Measurements from ENCODE around the gene RETSAT. TPM values are rescaled to one million over a fixed set of nuclear protein-coding genes. Genes with fewer than 3 reads are reported as not detected.
"Not testable (repeated sequence)": the region's sequence is repeated elsewhere in the genome, so short reads cannot be mapped to it uniquely, and the experiment has no call there.

Gene RETSAT
- total and polyA plus RNA-seq, 5 experiments from 2014 or later = 6.6 to 25.6 (median 15.1) TPM

- ATAC-seq, H3K4me3 Mint-ChIP-seq: not testable (repeated sequence)
- POLR2A ChIA-PET = interaction anchor here (0.5 kb wide), 1 partner anchor 395 kb away, joined by 5 read pairs; no protein-coding TSS in a partner anchor
Observed at GRCh38 chr2:85315921-85316320, 38.4 kb downstream of the RETSAT start.

GRCh38 chr2:85314884-85315242 lies 39.5 kb downstream of the RETSAT start:
- DNase-seq = no peak
- POLR2A ChIA-PET = interaction anchor here (2.1 to 3.9 kb wide), 2 partner anchors 11 to 14 kb away, joined by 10 to 33 read pairs; partner anchors contain the start of gene TGOLN2
- no peak for ATAC-seq
- peaks cover 28 to 55% (median 45%) of the 10 kb centered on the region in 4 donors for H3K4me1 Mint-ChIP-seq
- no peak overlapping the region for H3K4me3 Mint-ChIP-seq
- no peaks in the 10 kb centered on the region for H3K27me3 Mint-ChIP-seq
- H3K36me3 Mint-ChIP-seq = peaks cover 0 to 53% (median 3%) of the 10 kb centered on the region in 3 donors
- no peaks in the 10 kb centered on the region for H3K9me3 Mint-ChIP-seq
- H3K27ac Mint-ChIP-seq = peak overlapping the region in 7 of 10 donors; percentile 14 to 86 (median 52)

More at GRCh38 chr2:85315921-85316320, 38.4 kb downstream of the RETSAT start:
- not testable (repeated sequence) for H3K27me3 Mint-ChIP-seq, H3K9me3 Mint-ChIP-seq, DNase-seq
- Mint-ChIP-seq H3K27ac (peak overlapping the region in 5 of 10 donors; percentile 14 to 86 (median 75)), H3K4me1 (peaks cover 33 to 57% (median 48%) of the 10 kb centered on the region in 4 donors), H3K36me3 (peaks cover 4 to 63% (median 7%) of the 10 kb centered on the region in 3 donors)

GRCh38 chr2:85312404-85312803 lies 41.9 kb downstream of the RETSAT start:
- H3K36me3 Mint-ChIP-seq = peaks cover 0 to 34% (median 3%) of the 10 kb centered on the region in 3 donors
- ATAC-seq = no peak
- H3K4me3 Mint-ChIP-seq = no peak overlapping the region
- no peaks in the 10 kb centered on the region for H3K9me3 Mint-ChIP-seq
- H3K27ac Mint-ChIP-seq = peak overlapping the region in 9 of 10 donors; percentile 2 to 88 (median 63)
- no peaks in the 10 kb centered on the region for H3K27me3 Mint-ChIP-seq
- POLR2A ChIA-PET = interaction anchor here (0.9 to 3.9 kb wide), 2 partner anchors 10 to 14 kb away, joined by 4 to 33 read pairs; partner anchors contain the start of gene TGOLN2
- DNase-seq = no peak
- H3K4me1 Mint-ChIP-seq = peaks cover 29 to 58% (median 44%) of the 10 kb centered on the region in 4 donors

GRCh38 chr2:85310330-85310729 lies 44.0 kb downstream of the RETSAT start:
- Mint-ChIP-seq H3K27me3 (no peaks in the 10 kb centered on the region), H3K9me3 (no peaks in the 10 kb centered on the region), H3K4me3 (peak overlapping the region; percentile 77 to 91 (median 84)), H3K27ac (peak overlapping the region; percentile 92 to 98 (median 96)), H3K36me3 (peaks cover 0 to 20% (median 3%) of the 10 kb centered on the region in 3 donors), H3K4me1 (peaks cover 26 to 65% (median 48%) of the 10 kb centered on the region in 4 donors)
- DNase-seq (no peak), ATAC-seq (no peak)
- POLR2A ChIA-PET = interaction anchor here (0.5 to 2.9 kb wide), 6 partner anchors 9 to 44 kb away, joined by 3 to 77 read pairs (median 6); partner anchors contain the start of genes ELMOD3, RETSAT and TGOLN2

- H3K9me3 Mint-ChIP-seq = no peaks in the 10 kb centered on the region
- peaks cover 26 to 65% (median 50%) of the 10 kb centered on the region in 4 donors for H3K4me1 Mint-ChIP-seq
- H3K27ac Mint-ChIP-seq = peak overlapping the region; percentile 92 to 98 (median 96)
- peak overlapping the region; percentile 77 to 91 (median 84) for H3K4me3 Mint-ChIP-seq
- POLR2A ChIA-PET = interaction anchor here (0.5 to 2.9 kb wide), 9 partner anchors 8 to 47 kb away, joined by 3 to 77 read pairs (median 4); partner anchors contain the start of genes ELMOD3, RETSAT and TGOLN2
- H3K36me3 Mint-ChIP-seq = peaks cover 0 to 16% (median 3%) of the 10 kb centered on the region in 3 donors
- peak; percentile 67 to 70 for ATAC-seq
- no peaks in the 10 kb centered on the region for H3K27me3 Mint-ChIP-seq
- peak in 4 of 10 donors; percentile 13 to 49 (median 46) for DNase-seq
Observed at GRCh38 chr2:85309699-85310321, 44.5 kb downstream of the RETSAT start.

GRCh38 chr2:85308896-85309555 lies 45.3 kb downstream of the RETSAT start:
- peaks cover 24 to 65% (median 46%) of the 10 kb centered on the region in 4 donors for H3K4me1 Mint-ChIP-seq

GRCh38 chr2:85308201-85308600 lies 46.1 kb downstream of the RETSAT start:
- Mint-ChIP-seq H3K27ac (peak overlapping the region; percentile 92 to 98 (median 96)), H3K4me3 (peak overlapping the region in 9 of 10 donors; percentile 79 to 91 (median 85)), H3K9me3 (no peaks in the 10 kb centered on the region), H3K36me3 (peaks cover 0 to 3% (median 0%) of the 10 kb centered on the region in 3 donors), H3K27me3 (no peaks in the 10 kb centered on the region), H3K4me1 (peaks cover 21 to 57% (median 42%) of the 10 kb centered on the region in 4 donors)
- POLR2A ChIA-PET = interaction anchor here (2.9 kb wide), 1 partner anchor 18 kb away, joined by 77 read pairs; the partner anchor contains the start of gene TGOLN2
- DNase-seq (no peak), ATAC-seq (no peak)

More at GRCh38 chr2:85308896-85309555, 45.3 kb downstream of the RETSAT start:
- peak; percentile 22 to 30 for ATAC-seq
- DNase-seq = peak in 1 of 10 donors; percentile 22
- Mint-ChIP-seq H3K4me3 (peak overlapping the region; percentile 77 to 91 (median 84)), H3K27ac (peak overlapping the region; percentile 92 to 98 (median 96)), H3K9me3 (no peaks in the 10 kb centered on the region), H3K27me3 (no peaks in the 10 kb centered on the region), H3K36me3 (peaks cover 0 to 11% (median 0%) of the 10 kb centered on the region in 3 donors)
- POLR2A ChIA-PET = interaction anchor here (0.6 to 2.9 kb wide), 8 partner anchors 9 to 230 kb away, joined by 3 to 77 read pairs (median 4); partner anchors contain the start of genes ELMOD3, MAT2A, RETSAT and TGOLN2

- Mint-ChIP-seq H3K4me1 (peaks cover 21 to 57% (median 42%) of the 10 kb centered on the region in 4 donors), H3K36me3 (peaks cover 0 to 3% (median 0%) of the 10 kb centered on the region in 3 donors), H3K9me3 (no peaks in the 10 kb centered on the region), H3K4me3 (peak overlapping the region; percentile 69 to 86 (median 78)), H3K27me3 (no peaks in the 10 kb centered on the region), H3K27ac (peak overlapping the region in 9 of 10 donors; percentile 85 to 94 (median 91))
- no peak for DNase-seq
- no peak for ATAC-seq
- POLR2A ChIA-PET = interaction anchor here (1.0 to 1.7 kb wide), 4 partner anchors 12 to 288 kb away, joined by 3 to 10 read pairs (median 3); partner anchors contain the start of genes ELMOD3, RETSAT, RNF181 and TGOLN2
Observed at GRCh38 chr2:85307527-85307897, 46.8 kb downstream of the RETSAT start.

GRCh38 chr2:85303780-85304531 lies 50.4 kb downstream of the RETSAT start:
- Mint-ChIP-seq H3K27me3 (peaks cover 0 to 4% (median 0%) of the 10 kb centered on the region in 5 donors), H3K9me3 (no peaks in the 10 kb centered on the region), H3K4me1 (peaks cover 11 to 39% (median 27%) of the 10 kb centered on the region in 4 donors), H3K4me3 (peak overlapping the region in 1 of 10 donors; percentile 29), H3K36me3 (no peaks in the 10 kb centered on the region), H3K27ac (peak overlapping the region in 3 of 10 donors; percentile 43 to 73 (median 53))
- POLR2A ChIA-PET = interaction anchor here (1.0 kb wide), 1 partner anchor 51 kb away, joined by 3 read pairs; the partner anchor contains the start of genes ELMOD3 and RETSAT
- no peak for DNase-seq
- no peak for ATAC-seq

- Mint-ChIP-seq H3K4me3 (no peak overlapping the region), H3K4me1 (peaks cover 5 to 23% (median 14%) of the 10 kb centered on the region in 4 donors), H3K27ac (no peak overlapping the region), H3K9me3 (no peaks in the 10 kb centered on the region), H3K27me3 (peaks cover 0 to 5% (median 0%) of the 10 kb centered on the region in 5 donors), H3K36me3 (no peaks in the 10 kb centered on the region)
- POLR2A ChIA-PET = interaction anchor here (3.6 kb wide), 1 partner anchor 25 kb away, joined by 17 read pairs; the partner anchor contains the start of gene TGOLN2
- no peak for DNase-seq
- no peak for ATAC-seq
Observed at GRCh38 chr2:85302121-85302520, 52.2 kb downstream of the RETSAT start.
